Vagina (tissue), 2 donors: ENCODE results near the gene SHISAL2A. TPM values are rescaled to one million over a fixed set of nuclear protein-coding genes. Genes with fewer than 3 reads are reported as not detected.

Experiments used
- DNase-seq, 2 donors: peaks; one replicate each; pipeline ENCODE4 v3.0.0-alpha.2; 2017; ENCODE audit errors: extremely low spot score in 2 of 2
- H3K27ac ChIP-seq: fragments of 200-600 bp; sonication (generic); one replicate; pipeline ENCODE4 v1.5.1; 2019
- H3K27me3 ChIP-seq: fragments of 200-600 bp; sonication (generic); one replicate; pipeline ENCODE4 v1.5.1; 2019
- H3K36me3 ChIP-seq, 2 donors: fragments of 200-600 bp; sonication (generic); one replicate each; pipeline ENCODE4 v1.5.1; 2017 to 2019
- H3K4me1 ChIP-seq: fragments of 200-600 bp; sonication (generic); one replicate; pipeline ENCODE4 v1.5.1; 2019
- H3K4me3 ChIP-seq, 2 donors: fragments of 200-600 bp; sonication (generic); 1 replicate in 1 of 2; 2 replicates in 1 of 2; pipeline ENCODE4 v1.5.1; 2016 to 2019
- H3K9me3 ChIP-seq: fragments of 200-600 bp; sonication (generic); one replicate; pipeline ENCODE4 v1.5.1; 2019
- POLR2A ChIP-seq, 2 donors: fragments of 450-650 bp; IDR thresholded peaks; one replicate each; pipeline ENCODE4 v1.6.1; 2017; ENCODE audit warnings: antibody characterized with exemption in 2 of 2, mild to moderate bottlenecking in 2 of 2, moderate library complexity in 2 of 2
- POLR2AphosphoS5 ChIP-seq, 2 donors: sonication (generic); formaldehyde crosslinking; IDR thresholded peaks; one replicate each; pipeline ENCODE4 v1.9.0; 2017; ENCODE audit warnings: antibody characterized with exemption in 2 of 2, mild to moderate bottlenecking in 2 of 2, low read depth in 1 of 2; ENCODE audit not compliant: insufficient read depth in 1 of 2
- intact Hi-C: fragments of 100-400 bp; cut with DNase I; formaldehyde crosslinking; loops from one replicate; pipeline ENCODE4 v1.15.1; 2023
- total RNA-seq: library from RNA; depleted of rRNA; stranded (reverse); fragments of >200 nt; gene quantifications from one replicate; pipeline ENCODE4 v1.2.3, GENCODE V29; 2016
- TF ChIP-seq, protein P1 (sequence below), 3 experiments: fragments of 450-650 bp in 2 of 3; fragments of 200-600 bp in 1 of 3; sonication (generic) in 1 of 3; IDR thresholded peaks; one replicate each; pipeline ENCODE4 v1.5.1; 2017 to 2019; ENCODE audit warnings: antibody characterized with exemption in 3 of 3, mild to moderate bottlenecking in 2 of 3, moderate library complexity in 2 of 3

Gene SHISAL2A
- total RNA-seq, 1 donor from 2014 or later, result 3.2 TPM

DNA sequence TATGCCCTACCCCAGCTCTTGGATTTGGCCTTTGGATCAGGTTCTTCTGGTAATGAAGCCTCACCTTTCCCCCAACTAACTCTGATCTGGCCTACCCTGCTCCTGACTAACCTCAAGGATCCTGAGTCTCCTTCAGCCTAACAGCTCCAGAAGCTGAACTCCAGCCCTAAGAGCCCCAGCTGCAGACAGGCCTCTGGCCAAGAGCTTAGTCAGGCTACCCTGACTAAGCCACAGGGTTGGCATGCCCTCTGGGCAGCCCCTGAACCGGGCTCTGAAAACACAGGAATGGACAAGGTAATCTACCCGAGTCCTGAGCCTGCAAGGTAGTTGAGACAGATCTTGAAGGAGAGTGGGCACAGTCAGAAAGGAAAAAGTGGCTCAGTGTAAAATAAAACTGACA is 35.7 kb downstream of the SHISAL2A start:
- intact Hi-C loops, result no loop called here
- TF ChIP-seq POLR2AphosphoS5 (IDR thresholded peaks at IDR 0.05; ENCODE audit: insufficient read depth in 1 of 2, low read depth in 1 of 2) (no peak), POLR2A (IDR thresholded peaks at IDR 0.05) (no peak)
- TF ChIP-seq, protein P1, sequence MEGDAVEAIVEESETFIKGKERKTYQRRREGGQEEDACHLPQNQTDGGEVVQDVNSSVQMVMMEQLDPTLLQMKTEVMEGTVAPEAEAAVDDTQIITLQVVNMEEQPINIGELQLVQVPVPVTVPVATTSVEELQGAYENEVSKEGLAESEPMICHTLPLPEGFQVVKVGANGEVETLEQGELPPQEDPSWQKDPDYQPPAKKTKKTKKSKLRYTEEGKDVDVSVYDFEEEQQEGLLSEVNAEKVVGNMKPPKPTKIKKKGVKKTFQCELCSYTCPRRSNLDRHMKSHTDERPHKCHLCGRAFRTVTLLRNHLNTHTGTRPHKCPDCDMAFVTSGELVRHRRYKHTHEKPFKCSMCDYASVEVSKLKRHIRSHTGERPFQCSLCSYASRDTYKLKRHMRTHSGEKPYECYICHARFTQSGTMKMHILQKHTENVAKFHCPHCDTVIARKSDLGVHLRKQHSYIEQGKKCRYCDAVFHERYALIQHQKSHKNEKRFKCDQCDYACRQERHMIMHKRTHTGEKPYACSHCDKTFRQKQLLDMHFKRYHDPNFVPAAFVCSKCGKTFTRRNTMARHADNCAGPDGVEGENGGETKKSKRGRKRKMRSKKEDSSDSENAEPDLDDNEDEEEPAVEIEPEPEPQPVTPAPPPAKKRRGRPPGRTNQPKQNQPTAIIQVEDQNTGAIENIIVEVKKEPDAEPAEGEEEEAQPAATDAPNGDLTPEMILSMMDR (IDR thresholded peaks at IDR 0.05), result no peak
- DNase-seq, result no peak

GRCh38 chr1:52669696-52670095 is 36.7 kb downstream of the SHISAL2A start:
- DNase-seq, result no peak
- no peaks in the 10 kb centered on the region for H3K9me3 ChIP-seq
- H3K36me3 ChIP-seq, result no peaks in the 10 kb centered on the region
- no peak for TF ChIP-seq POLR2A (IDR thresholded peaks at IDR 0.05)
- TF ChIP-seq, protein P1 (IDR thresholded peaks at IDR 0.05), result no peak
- TF ChIP-seq POLR2AphosphoS5 (IDR thresholded peaks at IDR 0.05; ENCODE audit: insufficient read depth in 1 of 2, low read depth in 1 of 2), result no peak
- H3K27me3 ChIP-seq, result no peaks in the 10 kb centered on the region
- intact Hi-C loops, result no loop called here
- H3K4me3 ChIP-seq, result no peak overlapping the region
- no peak overlapping the region for H3K27ac ChIP-seq
- H3K4me1 ChIP-seq, result peaks cover 14% of the 10 kb centered on the region

More for the DNA sequence above, 35.7 kb downstream of the SHISAL2A start:
- Histone ChIP-seq H3K4me1 (peaks cover 12% of the 10 kb centered on the region), H3K27me3 (no peaks in the 10 kb centered on the region), H3K4me3 (no peak overlapping the region), H3K36me3 (no peaks in the 10 kb centered on the region), H3K27ac (no peak overlapping the region), H3K9me3 (no peaks in the 10 kb centered on the region)

DNA sequence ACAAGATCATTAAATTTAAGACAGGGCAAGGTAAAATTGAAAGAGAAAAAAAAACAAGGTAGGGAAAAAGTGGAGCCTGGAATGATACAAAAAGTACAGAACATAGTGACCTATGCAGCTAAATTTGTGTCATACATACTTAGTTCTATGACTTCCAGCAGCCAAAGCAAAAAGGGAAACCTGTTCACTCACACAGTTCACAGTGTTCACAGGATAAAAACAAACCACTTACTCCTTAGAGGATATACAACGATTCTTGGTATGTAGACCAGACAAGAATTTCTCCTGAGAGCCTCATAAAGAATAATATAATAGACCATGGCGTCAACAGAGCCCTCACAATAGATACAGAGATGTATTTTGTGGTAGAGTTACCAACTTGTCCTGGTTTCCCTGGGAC is 37.6 kb downstream of the SHISAL2A start:
- intact Hi-C loops, result no loop called here
- no peaks in the 10 kb centered on the region for H3K27me3 ChIP-seq
- no peak for DNase-seq

DNA sequence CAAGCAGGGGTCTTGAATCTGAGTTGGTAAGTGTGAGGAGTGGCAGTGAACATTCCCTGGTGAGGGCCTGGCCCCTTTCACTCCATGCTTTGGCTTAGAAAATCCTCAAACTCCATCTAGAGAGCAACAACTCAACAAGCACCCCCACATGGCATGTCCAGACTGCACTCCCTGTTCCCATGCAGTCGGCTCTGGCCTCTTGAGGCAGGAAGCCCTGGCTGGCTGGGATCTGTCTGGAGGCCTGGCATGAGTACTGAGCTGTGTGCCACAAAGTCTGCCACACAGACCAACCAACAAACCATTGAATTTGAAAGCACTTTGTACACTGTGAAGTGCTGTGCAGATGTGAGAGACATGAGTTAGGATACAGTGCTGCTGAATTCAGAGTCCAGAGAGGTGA is 40.0 kb downstream of the SHISAL2A start:
- TF ChIP-seq POLR2AphosphoS5 (IDR thresholded peaks at IDR 0.05; ENCODE audit: insufficient read depth in 1 of 2, low read depth in 1 of 2), result no peak
- TF ChIP-seq POLR2A (IDR thresholded peaks at IDR 0.05), result no peak
- TF ChIP-seq, protein P1 (IDR thresholded peaks at IDR 0.05), result no peak
- Histone ChIP-seq H3K9me3 (no peaks in the 10 kb centered on the region), H3K4me1 (peaks cover 7% of the 10 kb centered on the region), H3K27ac (no peak overlapping the region), H3K36me3 (no peaks in the 10 kb centered on the region), H3K4me3 (no peak overlapping the region), H3K27me3 (no peaks in the 10 kb centered on the region)
- intact Hi-C loops, result no loop called here
- DNase-seq, result no peak

More for the DNA sequence above, 37.6 kb downstream of the SHISAL2A start:
- no peaks in the 10 kb centered on the region for H3K36me3 ChIP-seq
- peaks cover 13% of the 10 kb centered on the region for H3K4me1 ChIP-seq
- no peaks in the 10 kb centered on the region for H3K9me3 ChIP-seq
- TF ChIP-seq POLR2A (IDR thresholded peaks at IDR 0.05), result no peak
- TF ChIP-seq, protein P1 (IDR thresholded peaks at IDR 0.05), result no peak
- no peak for TF ChIP-seq POLR2AphosphoS5 (IDR thresholded peaks at IDR 0.05; ENCODE audit: insufficient read depth in 1 of 2, low read depth in 1 of 2)
- H3K27ac ChIP-seq, result no peak overlapping the region
- no peak overlapping the region for H3K4me3 ChIP-seq

- Histone ChIP-seq H3K9me3 (no peaks in the 10 kb centered on the region), H3K4me3 (no peak overlapping the region), H3K27me3 (no peaks in the 10 kb centered on the region), H3K27ac (no peak overlapping the region), H3K36me3 (no peaks in the 10 kb centered on the region), H3K4me1 (peaks cover 7% of the 10 kb centered on the region)
- intact Hi-C loops, result no loop called here
- no peak for TF ChIP-seq POLR2A (IDR thresholded peaks at IDR 0.05)
- TF ChIP-seq POLR2AphosphoS5 (IDR thresholded peaks at IDR 0.05; ENCODE audit: insufficient read depth in 1 of 2, low read depth in 1 of 2), result no peak
- DNase-seq, result no peak
Observed at GRCh38 chr1:52673513-52673912, 40.5 kb downstream of the SHISAL2A start.
